CD4-positive, alpha-beta T cell treated with Interleukin-6 at 100 ng/mL for 8 hours (primary cell): ENCODE data around the gene SURF2.

ENCODE experiments used
- DNase-seq: peaks from one replicate; pipeline ENCODE4 v3.0.0-alpha.2; 2020; ENCODE audit warnings: mixed read lengths, low spot score

Gene SURF2

DNA sequence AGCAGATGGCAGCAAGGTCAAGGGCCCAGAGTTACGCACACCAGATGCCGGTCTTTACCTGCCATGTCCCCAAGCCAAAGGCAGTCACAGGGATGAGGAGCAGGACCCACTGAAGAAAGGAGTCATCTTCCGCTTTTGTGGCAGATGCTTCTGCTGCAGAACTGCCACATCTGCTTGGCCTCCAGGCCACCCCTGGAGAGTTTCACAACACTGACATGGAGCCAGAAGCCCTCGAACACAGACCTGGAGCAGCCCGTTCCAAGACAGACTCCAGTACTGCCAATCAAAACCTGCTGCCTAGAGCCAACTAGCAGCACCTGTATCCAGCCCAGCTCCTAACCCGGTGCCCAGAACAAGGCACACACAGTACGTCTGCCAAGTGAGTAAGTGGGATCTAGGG is 1.6 kb upstream of the SURF2 start:
- DNase-seq: no peak

GRCh38 chr9:133355881-133356357 is 431 bp upstream of the SURF2 start:
- DNase-seq: no peak

DNA sequence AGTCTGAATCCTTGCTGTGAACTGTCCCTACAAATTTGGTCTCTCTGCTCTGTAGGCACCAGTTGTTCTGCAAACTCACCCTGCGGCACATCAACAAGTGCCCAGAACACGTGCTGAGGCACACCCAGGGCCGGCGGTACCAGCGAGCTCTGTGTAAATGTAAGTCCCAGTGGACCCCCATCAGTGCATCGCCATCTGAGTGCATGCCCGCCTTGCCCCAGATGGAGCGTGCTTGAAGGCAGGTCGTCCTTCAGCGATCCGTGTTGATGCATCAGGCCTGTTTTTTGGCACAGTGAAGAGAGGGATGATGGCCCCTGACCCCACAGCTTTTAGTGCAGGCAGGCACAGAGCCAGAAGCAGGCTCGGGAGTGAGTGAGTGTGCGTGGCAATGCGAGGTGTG is 1.3 kb downstream of the SURF2 start:
- no peak for DNase-seq

- DNase-seq: no peak
Measured at GRCh38 chr9:133359399-133360175, 3.2 kb downstream of the SURF2 start.

- DNase-seq: no peak
Measured at GRCh38 chr9:133360400-133361393, 4.3 kb downstream of the SURF2 start.

DNA sequence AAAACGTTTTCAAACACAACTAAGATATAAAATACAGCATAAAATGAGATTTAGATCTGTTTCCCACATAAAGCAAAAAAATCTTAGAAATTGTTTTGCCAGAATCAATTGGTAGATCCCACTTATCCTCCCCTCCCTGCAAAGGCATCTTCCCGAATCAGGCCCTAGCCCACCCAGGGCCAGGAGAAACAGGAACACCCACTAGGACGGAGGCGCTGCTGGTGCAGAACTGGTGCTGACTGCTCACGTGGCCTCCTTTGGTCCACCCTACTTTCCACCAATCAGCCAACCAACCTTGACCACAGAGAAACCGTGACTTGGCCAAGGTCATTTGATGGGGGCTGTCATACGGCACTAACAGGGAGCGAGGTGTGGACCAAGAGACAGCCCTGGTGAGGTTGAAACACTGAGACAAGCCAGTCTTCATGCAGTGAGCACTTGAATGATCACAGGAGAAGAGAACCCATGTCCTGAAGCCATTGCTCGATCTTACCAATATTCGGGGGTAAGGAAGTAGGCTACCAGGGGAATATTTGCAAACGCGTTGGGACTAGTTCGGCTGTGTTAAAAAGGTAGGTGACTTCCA is 5.2 kb downstream of the SURF2 start:
- no peak for DNase-seq

DNA sequence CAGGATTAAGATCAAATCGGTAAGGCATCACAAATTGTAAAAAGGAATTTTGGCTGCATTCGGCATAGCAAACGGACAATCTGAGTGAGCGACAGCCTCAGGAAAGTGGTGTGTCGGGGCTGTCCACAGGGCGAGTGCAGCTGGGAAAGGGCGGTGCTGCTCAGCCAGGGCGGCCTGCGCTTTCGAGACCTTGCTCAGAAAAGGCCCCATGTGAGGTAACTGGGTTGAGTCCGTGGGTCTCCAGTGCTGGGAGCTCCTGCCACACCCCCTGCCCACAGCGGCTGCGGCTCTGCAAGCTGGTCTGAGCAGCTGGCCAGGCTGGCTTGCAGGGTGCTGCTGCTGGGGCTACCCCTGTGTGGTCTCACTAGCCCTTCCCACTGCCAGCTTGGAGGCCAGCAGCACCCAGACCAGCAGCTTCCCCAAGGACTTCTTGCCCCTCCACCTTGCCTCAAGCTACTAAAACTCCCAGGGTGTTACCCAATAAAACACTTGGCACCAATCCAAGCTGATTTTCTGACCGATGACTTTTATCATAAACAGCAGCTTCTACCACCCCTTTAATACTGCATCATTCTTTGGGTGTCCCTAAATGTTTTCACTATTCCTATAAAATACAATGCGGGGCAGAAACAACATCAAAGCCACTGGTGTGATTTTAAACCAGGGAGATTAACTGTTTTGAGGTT is 6.2 kb downstream of the SURF2 start:
- no peak for DNase-seq

DNA sequence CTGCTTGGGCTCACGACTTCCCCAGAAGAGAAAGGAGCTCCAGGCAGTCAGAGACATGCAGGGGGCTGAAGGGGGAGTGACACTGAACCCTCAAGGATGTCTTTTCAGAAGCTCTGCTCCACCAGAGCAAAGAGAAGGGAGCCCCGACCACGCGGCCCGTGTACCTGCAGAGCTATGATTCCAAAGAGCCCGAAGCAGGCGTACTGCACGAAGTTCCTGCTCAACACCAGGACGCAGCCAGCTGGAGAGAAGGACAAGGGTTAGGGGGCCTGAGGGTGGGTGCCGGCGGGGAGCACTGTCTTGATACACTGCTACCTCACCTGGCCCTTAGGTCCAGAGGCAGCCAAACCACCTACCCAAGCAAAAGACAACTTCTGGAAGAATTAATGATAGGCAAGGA is 10.1 kb downstream of the SURF2 start:
- no peak for DNase-seq

- no peak for DNase-seq
Measured at GRCh38 chr9:133367221-133367620, 10.9 kb downstream of the SURF2 start.

GRCh38 chr9:133367778-133368177 is 11.4 kb downstream of the SURF2 start:
- DNase-seq: no peak

DNA sequence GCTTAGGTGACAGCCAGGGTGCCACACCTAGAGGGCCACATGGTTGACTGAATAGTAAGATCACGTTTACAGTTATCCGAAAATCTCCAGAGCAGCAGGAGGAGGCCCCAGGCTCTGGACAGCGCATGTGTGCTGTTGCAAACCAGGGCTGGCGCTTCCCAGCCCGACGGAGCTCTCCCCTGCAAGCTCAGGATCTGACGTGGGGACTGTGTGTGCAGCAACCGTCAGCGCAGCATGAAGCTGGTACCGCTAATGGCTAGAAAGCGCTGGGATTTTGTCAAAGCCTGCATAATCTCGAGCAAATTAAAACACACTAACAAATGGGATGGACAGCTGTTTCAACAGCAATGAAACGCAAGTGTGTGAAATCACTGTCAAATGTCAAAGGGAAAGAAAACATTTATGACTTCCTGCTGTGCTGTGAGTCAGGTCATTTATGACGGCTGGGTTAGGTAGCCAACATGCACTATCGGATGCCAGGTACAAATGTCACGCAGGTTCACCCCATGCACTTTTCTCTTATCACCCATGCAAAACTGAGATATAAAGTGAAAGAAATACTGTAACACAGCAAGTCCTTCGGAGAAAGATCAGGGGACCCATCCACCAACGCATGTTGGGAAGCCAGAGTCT is 12.0 kb downstream of the SURF2 start:
- no peak for DNase-seq

DNA sequence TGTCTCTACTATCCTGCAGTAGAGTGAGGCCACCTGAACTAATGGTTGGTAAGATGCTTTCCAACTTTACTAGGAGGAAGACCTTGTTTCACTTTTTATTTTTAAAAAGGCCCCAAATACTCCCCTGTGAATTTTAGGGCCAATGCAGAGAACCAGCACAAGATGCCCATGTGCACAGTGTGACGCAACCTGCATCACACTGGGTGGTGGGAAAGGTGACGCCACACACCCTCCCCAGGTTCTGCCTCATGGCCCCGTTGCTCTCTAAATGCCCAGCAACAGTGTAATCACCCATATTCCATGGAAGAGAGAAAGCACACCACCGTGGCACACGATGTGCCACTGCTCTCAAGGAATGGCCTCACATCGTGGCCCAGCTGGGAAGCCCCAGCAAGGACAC is 13.1 kb downstream of the SURF2 start:
- no peak for DNase-seq

DNA sequence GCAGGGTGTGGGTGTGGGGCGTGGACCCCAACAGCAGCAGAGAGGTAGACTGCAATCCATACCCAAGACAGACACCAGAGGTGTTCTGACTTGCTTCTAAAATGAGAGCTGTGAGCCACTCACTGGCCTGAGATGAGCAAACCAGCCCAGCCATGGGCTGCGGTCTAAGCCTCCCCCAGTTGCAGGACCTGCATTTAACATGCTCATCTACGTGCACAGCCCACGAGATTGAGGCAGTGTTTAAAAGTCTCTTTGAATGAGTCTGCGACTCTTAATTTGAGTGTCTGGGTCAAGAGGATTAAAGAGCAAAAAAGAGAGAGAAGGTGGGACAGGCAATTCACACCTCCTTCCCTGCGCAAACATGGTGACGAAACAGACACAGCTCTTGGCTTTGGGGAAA is 13.6 kb downstream of the SURF2 start:
- no peak for DNase-seq

GRCh38 chr9:133370685-133371084 is 14.3 kb downstream of the SURF2 start:
- DNase-seq: peak; percentile 61

DNA sequence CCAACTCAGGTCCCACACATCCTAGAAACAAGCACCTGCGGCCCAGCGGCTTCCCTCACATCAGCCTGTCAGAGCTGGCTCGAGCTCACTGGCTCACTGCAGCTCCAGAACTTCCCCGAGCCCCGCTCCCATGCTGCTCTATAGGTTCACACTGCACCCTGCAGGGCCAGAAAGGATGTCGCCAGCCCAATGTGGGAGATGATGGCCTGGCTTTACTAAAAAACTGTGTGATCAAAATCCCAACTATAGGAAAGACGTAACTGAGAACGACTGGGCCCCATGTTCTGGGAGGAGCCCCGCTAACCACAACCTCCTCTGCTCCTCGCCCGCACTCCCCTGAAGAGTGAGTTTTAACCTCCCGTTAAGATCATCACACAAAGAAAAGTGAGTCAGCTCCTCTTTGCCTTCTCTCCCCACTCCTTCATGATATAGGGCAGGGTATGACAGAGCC is 14.9 kb downstream of the SURF2 start:
- peak; percentile 69 for DNase-seq

DNA sequence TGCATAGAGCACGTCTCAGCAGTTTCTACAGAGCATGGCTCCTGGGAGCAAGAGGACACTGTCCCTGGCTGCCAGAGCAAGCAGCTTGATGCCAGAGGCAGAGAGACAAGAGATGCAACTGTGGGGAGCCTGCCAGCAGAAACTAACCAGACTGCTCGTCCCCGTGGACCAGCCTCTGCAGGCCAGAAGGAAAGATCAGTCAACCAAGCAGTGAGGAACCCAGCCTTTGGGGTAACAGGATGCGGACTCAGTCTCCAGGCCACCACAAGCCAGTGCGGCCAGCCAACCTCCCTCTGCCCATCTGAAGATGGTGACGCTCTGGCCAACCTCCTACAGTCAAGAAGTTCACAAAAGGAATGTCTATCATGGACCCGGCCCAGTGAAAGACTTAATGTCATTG is 15.8 kb downstream of the SURF2 start:
- no peak for DNase-seq

GRCh38 chr9:133374612-133375115 is 18.3 kb downstream of the SURF2 start:
- DNase-seq: peak; percentile 31

GRCh38 chr9:133375116-133375723 is 18.9 kb downstream of the SURF2 start:
- DNase-seq: no peak

DNA sequence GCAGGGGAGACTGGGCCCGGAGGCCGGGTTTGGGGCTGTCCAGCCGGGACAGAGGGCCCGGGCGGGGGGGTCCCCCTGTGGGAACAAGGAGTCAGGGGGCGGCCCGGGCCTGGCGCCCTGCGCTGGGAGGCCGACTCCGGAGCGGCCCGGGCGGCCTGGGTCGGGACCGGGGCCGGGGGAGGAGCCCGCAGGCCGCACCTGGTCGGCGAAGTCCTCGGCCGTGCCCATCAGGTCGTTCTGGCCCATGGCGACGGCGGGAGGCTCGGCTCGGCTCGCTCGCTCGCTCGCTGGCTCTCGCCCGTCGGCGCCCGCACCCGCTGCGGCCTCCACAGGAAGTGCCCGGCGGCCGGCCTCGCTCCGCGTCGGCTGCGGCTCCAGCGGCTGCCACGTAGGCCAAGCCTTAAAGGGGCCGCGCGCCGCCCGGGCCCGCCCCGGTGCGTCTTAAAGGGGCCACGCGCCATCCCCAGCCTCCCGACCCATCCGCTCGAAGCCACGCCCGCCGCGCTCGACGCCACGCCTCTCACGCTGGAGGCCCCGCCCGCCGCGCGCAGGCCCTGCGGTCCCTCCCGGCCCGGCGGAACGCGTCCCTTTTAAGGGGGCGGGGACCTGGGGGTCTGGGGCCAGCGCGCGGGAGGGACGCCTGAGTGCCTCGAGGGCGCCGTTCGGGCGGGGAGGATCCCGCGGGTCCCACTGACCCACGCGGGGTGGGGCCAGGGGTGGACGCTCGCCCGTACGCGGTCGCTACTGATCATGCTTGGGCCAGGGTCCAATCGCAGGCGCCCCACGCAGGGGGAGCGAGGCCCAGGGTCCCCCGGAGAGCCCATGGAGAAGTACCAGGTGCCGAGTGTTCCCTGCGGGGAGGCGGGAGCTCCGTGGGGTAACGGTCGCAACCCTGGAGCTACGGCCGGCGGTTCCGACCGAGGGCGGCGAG is 19.6 kb downstream of the SURF2 start, which contains the start of the genes STKLD1 and SURF4:
Gene STKLD1 (plus strand): TSS at position 643 of the 931 bp plus-strand sequence. CDS start 108 bp downstream, at position 751.
Gene SURF4 (minus strand): TSS at position 337 of the 931 bp plus-strand sequence. CDS start 91 bp downstream, at position 246.
- peak; percentile 94 for DNase-seq
